ENCODE data around the gene ASAP2. TPM values are rescaled to one million over a fixed set of nuclear protein-coding genes. Genes with fewer than 3 reads are reported as not detected.

ASAP2 gene
- total RNA-seq, 1 experiment from 2014 or later = 46.7 TPM

GRCh38 chr2:9423100-9423921, 216.7 kb downstream of the ASAP2 start, which contains the start of the genes CPSF3 and ITGB1BP1:
CPSF3 (plus strand) TSS chr2:9423654; CDS start chr2:9423774, 120 bp downstream.
ITGB1BP1 (minus strand) TSS chr2:9423528; CDS start chr2:9418697, 4,831 bp downstream.
- DNase-seq (ENCODE audit: low read depth) = peak; percentile 97

DNA sequence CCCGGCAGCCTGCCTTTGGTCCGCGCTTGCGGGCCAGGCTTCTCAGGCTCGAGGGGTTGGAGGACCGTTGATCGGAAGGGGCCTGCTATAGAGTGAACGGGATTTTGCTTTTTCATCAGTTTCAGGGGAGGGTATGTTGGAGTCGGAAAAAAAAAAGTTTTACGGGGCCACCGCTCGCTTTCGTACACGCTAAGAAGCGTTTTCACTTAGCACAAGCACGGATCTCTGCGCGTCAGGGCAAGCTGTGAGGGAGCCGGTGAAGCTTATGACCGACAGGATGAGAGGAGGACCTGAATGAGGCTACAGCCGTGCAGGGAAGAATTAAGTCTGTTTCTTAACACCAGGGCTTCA, 217.3 kb downstream of the ASAP2 start:
- peak; percentile 20 for DNase-seq (ENCODE audit: low read depth)

DNA sequence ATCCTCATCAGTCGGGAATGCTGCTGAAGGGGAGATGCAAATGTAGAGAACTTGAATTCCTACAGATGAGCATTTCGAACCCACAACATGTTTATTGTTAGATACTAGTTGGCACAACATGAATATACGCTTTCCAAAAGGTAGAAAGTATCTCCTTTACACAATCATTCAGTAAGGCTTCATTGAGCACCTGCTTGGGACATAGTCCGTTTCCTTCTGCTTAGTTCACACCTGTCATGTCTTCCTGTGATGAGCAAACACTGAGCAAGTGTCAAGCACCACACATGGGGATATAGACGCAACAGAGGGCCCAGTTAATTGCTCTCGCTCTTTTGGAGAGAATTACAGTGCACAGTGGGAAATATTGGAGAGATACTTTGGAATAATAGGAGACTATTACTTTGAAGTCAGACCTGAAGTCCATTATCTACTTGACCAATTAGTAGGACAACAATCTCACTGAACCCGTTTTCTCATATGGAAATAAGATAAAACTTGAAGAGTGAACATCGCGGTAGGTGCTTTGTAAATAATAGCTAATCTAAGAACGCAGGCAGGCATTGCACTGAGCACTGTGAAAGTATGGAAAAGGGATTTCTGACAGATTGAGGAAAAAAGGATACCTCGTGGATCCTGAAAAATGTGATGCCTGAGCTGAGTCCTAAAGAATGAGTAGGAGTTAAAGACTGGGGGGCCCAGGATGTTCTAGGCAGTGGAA, 218.0 kb downstream of the ASAP2 start:
- no peak for DNase-seq (ENCODE audit: low read depth)

DNA sequence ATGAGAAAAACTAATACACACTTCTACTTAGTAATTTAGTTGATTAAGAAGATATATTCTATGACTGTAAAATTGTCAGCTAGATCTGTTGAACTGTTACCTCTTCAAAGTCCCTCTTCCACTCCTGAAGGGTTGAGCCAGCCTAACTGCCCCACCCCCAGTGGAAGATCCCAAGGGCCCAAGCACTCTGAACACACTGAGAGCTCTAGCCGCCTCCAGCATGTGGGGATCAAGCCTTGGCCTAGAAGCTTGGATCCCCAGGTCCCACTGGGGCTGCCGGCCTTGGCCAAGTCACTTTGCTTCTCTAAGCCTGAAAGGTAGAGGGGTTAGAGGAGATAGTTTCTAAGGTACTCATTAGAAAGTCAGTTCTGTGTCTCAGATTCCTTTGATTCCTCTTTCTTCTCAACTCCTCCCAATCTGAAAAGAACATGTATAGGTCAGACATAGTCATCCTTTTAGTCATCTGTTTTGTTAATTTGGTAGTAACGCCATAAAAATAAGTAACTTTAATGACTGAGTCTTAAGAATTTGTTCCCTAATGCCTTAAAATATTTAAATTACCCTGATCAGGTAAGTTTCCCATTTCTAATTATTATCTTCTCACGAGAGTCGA, 222.5 kb downstream of the ASAP2 start:
- no peak for DNase-seq (ENCODE audit: low read depth)

DNA sequence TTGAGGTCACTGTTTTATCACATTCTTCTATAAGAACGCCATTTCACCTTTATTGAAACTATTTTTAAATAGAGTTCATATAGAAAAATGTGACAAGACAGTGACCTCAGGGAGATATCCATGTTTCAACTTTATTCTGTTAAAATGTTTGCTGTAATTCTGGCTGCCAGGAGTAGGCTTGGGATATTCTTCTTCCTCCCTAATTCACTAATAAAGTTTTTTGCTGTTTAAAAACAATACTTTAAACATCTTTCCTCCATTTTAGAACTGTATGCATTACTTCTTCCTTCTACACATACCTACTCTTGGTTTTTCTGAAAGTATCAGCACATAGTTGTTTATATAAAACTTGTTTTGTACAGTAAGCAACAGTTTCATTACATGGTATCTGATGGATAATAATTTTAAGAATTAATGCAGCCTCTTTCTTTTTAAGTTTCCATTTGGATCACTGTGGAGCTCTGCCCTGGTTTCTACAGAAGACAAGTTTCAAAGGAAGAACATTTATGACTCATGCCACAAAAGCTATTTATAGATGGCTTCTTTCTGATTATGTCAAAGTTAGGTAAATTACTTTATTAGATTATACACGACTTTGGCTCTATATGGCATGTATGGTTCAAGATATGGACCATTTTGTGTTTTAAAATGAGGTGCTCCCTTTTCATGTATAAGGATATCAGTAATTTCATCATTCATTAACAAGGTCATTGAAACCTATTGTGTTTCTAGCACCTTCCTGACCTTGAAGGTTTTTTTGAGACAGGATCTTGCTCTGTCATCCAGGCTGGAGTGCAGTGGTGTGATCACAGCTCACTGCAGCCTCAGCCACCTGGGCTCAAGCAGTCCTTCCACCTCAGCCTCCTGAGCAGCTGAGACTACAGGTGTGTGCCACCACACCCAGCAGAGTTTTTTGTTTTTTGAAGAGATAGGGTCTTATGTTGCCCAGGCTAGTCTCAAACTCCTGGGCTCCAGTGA, 224.0 kb downstream of the ASAP2 start:
- DNase-seq (ENCODE audit: low read depth) = peak; percentile 34

DNA sequence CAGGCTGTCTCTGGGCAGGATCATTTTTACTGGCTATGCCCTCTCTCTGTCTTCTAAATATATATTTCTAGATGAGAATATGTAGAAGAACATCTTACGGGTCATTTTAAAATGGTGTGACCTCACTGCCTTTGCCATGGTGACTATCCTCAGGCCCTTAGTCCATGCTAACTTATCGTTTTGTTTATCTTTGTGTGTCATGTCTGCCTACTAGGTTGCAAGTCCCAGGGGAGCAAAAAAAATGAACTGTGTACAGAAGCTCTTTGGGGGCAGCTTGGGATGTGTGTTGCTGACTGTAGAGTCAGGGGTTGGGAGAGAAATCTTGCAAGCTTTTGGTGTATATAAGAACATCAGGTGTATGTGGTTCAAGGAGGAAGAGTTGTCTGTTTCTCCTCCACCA, 227.9 kb downstream of the ASAP2 start:
- DNase-seq (ENCODE audit: low read depth) = no peak

GRCh38 chr2:9439536-9439935, 232.9 kb downstream of the ASAP2 start:
- no peak for DNase-seq (ENCODE audit: low read depth)

GRCh38 chr2:9440058-9440727, 233.6 kb downstream of the ASAP2 start:
- no peak for DNase-seq (ENCODE audit: low read depth)

DNA sequence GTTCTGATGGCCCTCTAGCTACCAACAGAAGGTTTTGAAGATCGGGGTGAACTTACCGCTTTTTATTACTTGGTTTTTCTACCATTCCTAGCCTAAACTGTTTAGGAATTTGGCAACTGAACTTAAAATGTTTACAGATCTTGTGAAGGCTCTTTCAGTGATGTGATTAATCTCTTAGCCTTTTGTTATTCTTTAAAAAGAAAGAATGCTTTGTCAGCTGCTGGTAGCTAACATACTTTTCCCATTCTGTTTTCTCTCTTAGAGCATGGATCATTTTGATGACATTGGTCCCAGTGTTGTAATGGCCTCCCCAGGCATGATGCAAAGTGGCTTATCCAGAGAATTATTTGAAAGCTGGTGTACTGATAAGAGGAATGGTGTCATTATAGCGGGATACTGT, 234.9 kb downstream of the ASAP2 start:
- DNase-seq (ENCODE audit: low read depth) = no peak

DNA sequence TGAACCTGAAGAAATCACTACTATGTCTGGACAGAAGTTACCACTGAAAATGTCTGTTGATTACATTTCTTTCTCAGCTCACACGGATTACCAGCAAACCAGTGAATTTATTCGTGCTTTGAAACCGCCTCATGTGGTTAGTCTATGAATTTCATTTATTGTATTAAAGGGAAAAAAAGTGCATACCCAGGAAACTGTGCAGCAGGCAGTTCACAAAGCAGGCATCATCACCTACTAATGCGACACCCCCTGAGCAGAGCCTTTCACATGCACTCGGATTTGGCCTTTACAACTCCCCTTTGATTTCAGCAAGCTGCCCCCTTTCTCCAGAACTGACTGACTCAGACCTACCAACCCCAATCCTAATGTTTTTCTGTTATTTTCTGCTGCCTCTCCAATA, 236.9 kb downstream of the ASAP2 start:
- no peak for DNase-seq (ENCODE audit: low read depth)

- DNase-seq (ENCODE audit: low read depth) = no peak
These were observed 238.5 kb downstream of the ASAP2 start for GRCh38 chr2:9445089-9445488.

DNA sequence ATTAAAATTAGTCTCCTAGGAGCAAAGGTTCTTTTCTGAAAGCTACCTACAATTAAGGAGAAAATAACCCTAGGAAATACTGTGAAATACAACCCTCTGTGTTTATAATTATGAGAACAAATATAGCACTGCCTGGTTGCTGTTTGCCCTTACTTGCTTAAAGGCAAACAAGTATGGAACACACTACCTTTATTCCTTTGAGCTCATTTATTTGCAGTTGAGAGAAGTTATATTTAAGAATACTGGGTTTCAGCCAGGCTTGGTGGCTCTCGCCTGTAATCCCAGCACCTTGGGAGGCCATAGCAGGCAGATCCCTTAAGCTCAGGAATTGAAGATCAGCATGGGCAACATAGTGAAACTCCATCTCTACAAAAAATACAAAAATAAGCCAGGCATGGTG, 244.6 kb downstream of the ASAP2 start:
- no peak for DNase-seq (ENCODE audit: low read depth)

Other genes with a start within 250 kb of the ASAP2 start
- gene MBOAT2, start 203.1 kb upstream of the ASAP2 start, total RNA-seq (2014; rRNA removed; shearing (Covaris generic)) = 33.9 and 41.1 TPM in 2 replicates
- 79.4 and 85.5 TPM in 2 replicates for gene ITGB1BP1, start 216.7 kb downstream of the ASAP2 start, total RNA-seq (2014; rRNA removed; shearing (Covaris generic))
- 94.9 and 105 TPM in 2 replicates for gene CPSF3, start 216.8 kb downstream of the ASAP2 start, total RNA-seq (2014; rRNA removed; shearing (Covaris generic))